Gastroesophageal sphincter (tissue), 3 donors: ENCODE results near the gene FAM3A.

Experiments
- EP300 ChIP-seq: sonication (generic); formaldehyde crosslinking; IDR thresholded peaks from one replicate; pipeline ENCODE4 v1.6.1; 2017; ENCODE audit warnings: antibody characterized with exemption, mild to moderate bottlenecking
- POLR2A ChIP-seq, 2 donors: fragments of 450-650 bp; IDR thresholded peaks; one replicate each; pipeline ENCODE4 v1.6.1; 2017; ENCODE audit warnings: antibody characterized with exemption in 2 of 2, mild to moderate bottlenecking in 2 of 2, moderate library complexity in 1 of 2
- POLR2AphosphoS5 ChIP-seq: sonication (generic); formaldehyde crosslinking; IDR thresholded peaks from one replicate; pipeline ENCODE4 v1.6.1; 2017; ENCODE audit warnings: antibody characterized with exemption
- TF ChIP-seq, protein P1 (sequence below), 4 experiments: fragments of 200-600 bp in 2 of 4; fragments of 450-650 bp in 2 of 4; sonication (generic) in 1 of 4; IDR thresholded peaks; one replicate each; pipeline ENCODE4 v1.5.1; 2017 to 2019; ENCODE audit warnings: antibody characterized with exemption in 4 of 4, mild to moderate bottlenecking in 2 of 4, moderate library complexity in 2 of 4

DNA sequence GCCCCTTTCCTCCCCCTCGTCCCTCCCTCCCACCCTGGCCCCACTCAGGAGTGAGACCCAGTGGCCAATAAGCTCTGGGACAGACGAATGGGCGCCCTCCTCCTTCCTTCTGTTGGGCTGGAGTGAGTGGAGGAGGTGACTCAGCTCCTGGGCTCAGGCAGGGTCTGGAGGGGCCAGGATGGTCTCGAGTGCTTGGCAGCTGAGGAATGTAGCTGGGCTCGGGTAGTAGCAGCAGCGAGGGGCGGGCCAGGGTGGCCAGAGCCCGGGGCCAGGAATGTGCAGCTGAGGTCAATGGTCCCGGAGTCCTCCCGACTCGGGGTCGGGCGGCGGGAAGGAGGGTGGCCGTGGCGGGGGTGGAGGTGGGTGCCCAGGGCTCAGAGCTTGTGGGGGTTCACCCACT lies 15.6 kb upstream of the FAM3A start:
- TF ChIP-seq POLR2A (IDR thresholded peaks at IDR 0.05) (no peak), POLR2AphosphoS5 (no peak), EP300 (no peak)
- TF ChIP-seq, protein P1, sequence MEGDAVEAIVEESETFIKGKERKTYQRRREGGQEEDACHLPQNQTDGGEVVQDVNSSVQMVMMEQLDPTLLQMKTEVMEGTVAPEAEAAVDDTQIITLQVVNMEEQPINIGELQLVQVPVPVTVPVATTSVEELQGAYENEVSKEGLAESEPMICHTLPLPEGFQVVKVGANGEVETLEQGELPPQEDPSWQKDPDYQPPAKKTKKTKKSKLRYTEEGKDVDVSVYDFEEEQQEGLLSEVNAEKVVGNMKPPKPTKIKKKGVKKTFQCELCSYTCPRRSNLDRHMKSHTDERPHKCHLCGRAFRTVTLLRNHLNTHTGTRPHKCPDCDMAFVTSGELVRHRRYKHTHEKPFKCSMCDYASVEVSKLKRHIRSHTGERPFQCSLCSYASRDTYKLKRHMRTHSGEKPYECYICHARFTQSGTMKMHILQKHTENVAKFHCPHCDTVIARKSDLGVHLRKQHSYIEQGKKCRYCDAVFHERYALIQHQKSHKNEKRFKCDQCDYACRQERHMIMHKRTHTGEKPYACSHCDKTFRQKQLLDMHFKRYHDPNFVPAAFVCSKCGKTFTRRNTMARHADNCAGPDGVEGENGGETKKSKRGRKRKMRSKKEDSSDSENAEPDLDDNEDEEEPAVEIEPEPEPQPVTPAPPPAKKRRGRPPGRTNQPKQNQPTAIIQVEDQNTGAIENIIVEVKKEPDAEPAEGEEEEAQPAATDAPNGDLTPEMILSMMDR (IDR thresholded peaks at IDR 0.05): no peak
